ENCODE data around the gene PTGES2. TPM values are rescaled to one million over a fixed set of nuclear protein-coding genes. Genes with fewer than 3 reads are reported as not detected.

The PTGES2 gene
- total RNA-seq, 1 donor from 2014 or later = 39.8 TPM

- Mint-ChIP-seq H3K36me3 (ENCODE audit: low read depth, unreplicated experiment) (peaks cover 3% of the 10 kb centered on the region), H3K9me3 (ENCODE audit: unreplicated experiment) (peaks cover 8% of the 10 kb centered on the region), H3K27ac (ENCODE audit: unreplicated experiment) (no peak overlapping the region), H3K27me3 (ENCODE audit: unreplicated experiment) (peaks cover 6% of the 10 kb centered on the region), H3K4me3 (ENCODE audit: unreplicated experiment) (peak overlapping the region; percentile 90), H3K4me1 (ENCODE audit: unreplicated experiment) (peaks cover 16% of the 10 kb centered on the region)
- no peak for DNase-seq (ENCODE audit: low spot score)
- TF ChIP-seq CTCF (IDR thresholded peaks at IDR 0.05; ENCODE audit: unreplicated experiment) = no peak
These were observed 1.5 kb upstream of the PTGES2 start for GRCh38 chr9:128128836-128129590.

GRCh38 chr9:128127990-128128835 is 684 bp upstream of the PTGES2 start:
- Mint-ChIP-seq H3K27me3 (ENCODE audit: unreplicated experiment) (peaks cover 6% of the 10 kb centered on the region), H3K9me3 (ENCODE audit: unreplicated experiment) (peaks cover 8% of the 10 kb centered on the region), H3K4me3 (ENCODE audit: unreplicated experiment) (peak overlapping the region; percentile 97), H3K27ac (ENCODE audit: unreplicated experiment) (peak overlapping the region; percentile 90), H3K36me3 (ENCODE audit: low read depth, unreplicated experiment) (peaks cover 3% of the 10 kb centered on the region), H3K4me1 (ENCODE audit: unreplicated experiment) (peaks cover 16% of the 10 kb centered on the region)
- no peak for TF ChIP-seq CTCF (IDR thresholded peaks at IDR 0.05; ENCODE audit: unreplicated experiment)
- DNase-seq (ENCODE audit: low spot score) = peak; percentile 86

GRCh38 chr9:128125580-128126354 is 1.8 kb downstream of the PTGES2 start:
- peaks cover 13% of the 10 kb centered on the region for H3K4me1 Mint-ChIP-seq (ENCODE audit: unreplicated experiment)
- H3K36me3 Mint-ChIP-seq (ENCODE audit: low read depth, unreplicated experiment) = peaks cover 3% of the 10 kb centered on the region
- DNase-seq (ENCODE audit: low spot score) = no peak
- H3K27ac Mint-ChIP-seq (ENCODE audit: unreplicated experiment) = no peak overlapping the region
- peak overlapping the region; percentile 62 for H3K4me3 Mint-ChIP-seq (ENCODE audit: unreplicated experiment)
- H3K9me3 Mint-ChIP-seq (ENCODE audit: unreplicated experiment) = peaks cover 8% of the 10 kb centered on the region
- peaks cover 3% of the 10 kb centered on the region for H3K27me3 Mint-ChIP-seq (ENCODE audit: unreplicated experiment)
- TF ChIP-seq CTCF (IDR thresholded peaks at IDR 0.05; ENCODE audit: unreplicated experiment) = no peak

GRCh38 chr9:128124873-128125579 is 2.5 kb downstream of the PTGES2 start:
- no peak for TF ChIP-seq CTCF (IDR thresholded peaks at IDR 0.05; ENCODE audit: unreplicated experiment)
- Mint-ChIP-seq H3K36me3 (ENCODE audit: low read depth, unreplicated experiment) (peaks cover 3% of the 10 kb centered on the region), H3K4me1 (ENCODE audit: unreplicated experiment) (peaks cover 13% of the 10 kb centered on the region), H3K27ac (ENCODE audit: unreplicated experiment) (no peak overlapping the region), H3K9me3 (ENCODE audit: unreplicated experiment) (peaks cover 8% of the 10 kb centered on the region), H3K4me3 (ENCODE audit: unreplicated experiment) (no peak overlapping the region), H3K27me3 (ENCODE audit: unreplicated experiment) (peaks cover 3% of the 10 kb centered on the region)
- peak; percentile 73 for DNase-seq (ENCODE audit: low spot score)

Data from endothelial cell (in vitro differentiated cells).